CD4-positive, CD25-positive, alpha-beta regulatory T cell (primary cell): ENCODE results near the gene SOCS3. TPM values are rescaled to one million over a fixed set of nuclear protein-coding genes. Genes with fewer than 3 reads are reported as not detected.

Source experiments
- ATAC-seq, 2 donors: fragments of 150-1000 bp; cut with Tn5 transposase; one replicate each; pipeline ENCODE4 v1.10.0; 2021; ENCODE audit warnings: low read depth in 2 of 2, moderate number of reproducible peaks in 2 of 2, moderate library complexity in 1 of 2
- DNase-seq, 3 donors: peaks; one replicate each; pipeline versions ENCODE4 v3.0.0 to v3.0.0-alpha.2; 2012 to 2022; ENCODE audit warnings: mixed read lengths in 1 of 3
- H3K27ac ChIP-seq: one replicate; pipeline ENCODE4 v1.7.0; 2013; ENCODE audit warnings: mild to moderate bottlenecking, low read length; ENCODE audit not compliant: insufficient read depth, poor library complexity, severe bottlenecking
- H3K27me3 ChIP-seq: one replicate; pipeline ENCODE4 v1.7.0; 2013; ENCODE audit warnings: low read length; ENCODE audit not compliant: control insufficient read depth, insufficient read depth
- H3K36me3 ChIP-seq: one replicate; pipeline ENCODE4 v1.7.0; 2013; ENCODE audit warnings: mild to moderate bottlenecking, low read length, moderate library complexity; ENCODE audit not compliant: control insufficient read depth, insufficient read depth
- H3K4me1 ChIP-seq: 2 replicates; pipeline ENCODE4 v1.7.0; 2013; ENCODE audit warnings: mild to moderate bottlenecking, low read length; ENCODE audit not compliant: insufficient read depth, control insufficient read depth, poor library complexity, severe bottlenecking
- H3K4me3 ChIP-seq: one replicate; pipeline ENCODE4 v1.7.0; 2013; ENCODE audit warnings: low read depth, mild to moderate bottlenecking, low read length, moderate library complexity
- H3K9me3 ChIP-seq, 2 experiments: 1 replicate in 1 of 2; 2 replicates in 1 of 2; pipeline ENCODE4 v1.7.0; 2013; ENCODE audit warnings: low read length in 2 of 2, mild to moderate bottlenecking in 1 of 2, moderate library complexity in 1 of 2; ENCODE audit not compliant: control insufficient read depth in 2 of 2
- H3K27ac Mint-ChIP-seq, 3 donors: one replicate each; pipeline ENCODE4 v1.8.0; 2020 to 2022; ENCODE audit warnings: mild to moderate bottlenecking in 3 of 3, mixed read lengths in 3 of 3, moderate library complexity in 2 of 3
- H3K27me3 Mint-ChIP-seq: one replicate; pipeline ENCODE4 v1.8.0; 2022; ENCODE audit warnings: mild to moderate bottlenecking, mixed read lengths
- H3K36me3 Mint-ChIP-seq: one replicate; pipeline ENCODE4 v1.8.0; 2020; ENCODE audit warnings: mixed read lengths
- H3K4me1 Mint-ChIP-seq, 4 donors: one replicate each; pipeline ENCODE4 v1.8.0; 2020 to 2022; ENCODE audit warnings: mixed read lengths in 4 of 4, mild to moderate bottlenecking in 1 of 4
- H3K4me3 Mint-ChIP-seq, 4 donors: one replicate each; pipeline ENCODE4 v1.8.0; 2020 to 2022; ENCODE audit warnings: mild to moderate bottlenecking in 4 of 4, mixed read lengths in 4 of 4, moderate library complexity in 3 of 4
- H3K9me3 Mint-ChIP-seq, 7 donors: one replicate each; pipeline ENCODE4 v1.8.0; 2020 to 2022; ENCODE audit warnings: mixed read lengths in 7 of 7, mild to moderate bottlenecking in 3 of 7, moderate library complexity in 2 of 7
- polyA plus RNA-seq, 4 donors: library from polyadenylated mRNA; unstranded; fragments of 300-500 nt; fragmentation: Illumina TruSeq; gene quantifications; one replicate each; pipeline ENCODE4 v1.2.3, GENCODE V29; 2021
- total RNA-seq: library from RNA; stranded (reverse); gene quantifications from one replicate; pipeline ENCODE4 v1.2.3, GENCODE V29; 2022

SOCS3 gene
- total and polyA plus RNA-seq, 5 donors from 2014 or later = 26.4 to 218 (median 70.3) TPM

DNA sequence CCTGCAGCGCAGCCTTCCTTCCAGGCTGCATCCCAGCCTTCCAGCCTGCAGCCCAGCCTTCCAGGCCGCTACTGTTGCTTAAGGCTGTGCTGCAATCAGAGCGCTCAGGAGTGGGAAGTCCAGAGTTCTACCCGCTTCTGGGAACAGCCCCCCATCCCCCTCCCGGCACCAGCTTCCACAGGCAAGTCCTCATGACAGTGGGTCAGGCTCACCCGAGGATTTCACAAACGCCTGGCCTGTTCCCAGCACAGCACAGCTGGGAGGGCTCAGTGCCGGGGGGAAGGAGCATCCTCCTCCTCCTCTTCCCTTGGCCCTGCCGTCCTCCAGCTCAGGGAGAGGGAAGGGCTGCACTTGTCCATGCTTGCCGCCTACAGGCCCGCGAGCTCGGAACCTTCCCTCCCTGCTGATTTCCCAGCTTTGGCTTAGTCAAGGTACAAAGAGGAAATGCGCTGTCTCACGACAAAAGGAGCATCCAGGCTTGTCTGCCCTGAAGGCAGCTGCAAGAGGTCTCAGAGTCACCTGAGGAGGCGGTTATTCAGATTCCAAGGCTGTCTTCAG, 8.3 kb downstream of the SOCS3 start:
- Mint-ChIP-seq H3K27ac (peak overlapping the region in 2 of 3 donors; percentile 47 to 65), H3K9me3 (no peaks in the 10 kb centered on the region), H3K4me3 (peak overlapping the region; percentile 39 to 92 (median 84)), H3K4me1 (peaks cover 13 to 86% (median 50%) of the 10 kb centered on the region in 4 donors), H3K27me3 (peaks cover 4% of the 10 kb centered on the region), H3K36me3 (peaks cover 3% of the 10 kb centered on the region)
- no peaks in the 10 kb centered on the region for H3K36me3 ChIP-seq
- H3K9me3 ChIP-seq = no peaks in the 10 kb centered on the region
- DNase-seq (no peak), ATAC-seq (no peak)
- no peak overlapping the region for H3K4me3 ChIP-seq
- no peak overlapping the region for H3K27ac ChIP-seq
- no peaks in the 10 kb centered on the region for H3K27me3 ChIP-seq
- peaks cover 82% of the 10 kb centered on the region for H3K4me1 ChIP-seq

DNA sequence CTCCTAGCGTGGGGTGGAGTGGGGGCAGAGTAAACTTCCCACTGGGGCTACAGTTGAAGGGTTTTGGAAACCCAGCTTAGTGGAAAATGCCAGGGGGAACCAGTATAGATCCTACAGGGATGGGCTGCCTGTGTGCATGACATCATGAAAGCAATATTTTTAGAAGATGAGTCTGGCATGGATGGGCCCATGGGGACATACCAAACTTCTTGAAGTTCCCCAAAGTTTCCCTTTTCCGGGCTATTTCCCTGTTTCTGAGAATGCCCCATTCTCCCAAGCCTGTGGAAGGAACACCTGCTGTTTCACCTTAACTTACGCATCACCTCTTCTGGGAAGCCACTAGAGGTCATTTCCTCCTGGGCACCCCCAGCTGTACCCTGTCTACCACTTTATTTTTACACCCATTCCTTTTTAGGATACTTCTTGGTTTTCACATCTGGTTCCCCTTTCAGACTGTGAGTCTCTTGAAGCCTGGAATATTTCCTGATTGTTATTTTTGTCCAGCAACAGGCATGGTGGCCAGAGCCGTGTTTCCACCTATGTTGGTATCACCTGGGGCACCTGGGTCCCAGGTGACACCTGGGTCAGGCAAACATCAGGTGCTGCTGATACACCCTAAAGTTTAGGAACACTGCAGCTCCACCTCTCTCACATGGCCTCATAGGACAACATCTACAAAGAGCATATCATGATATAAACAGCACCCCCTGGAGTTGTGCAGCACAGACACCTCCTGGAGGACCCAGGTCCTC, 9.8 kb downstream of the SOCS3 start:
- Mint-ChIP-seq H3K27me3 (peaks cover under 1% of the 10 kb centered on the region), H3K9me3 (no peaks in the 10 kb centered on the region), H3K36me3 (no peaks in the 10 kb centered on the region), H3K4me1 (peaks cover 15 to 86% (median 46%) of the 10 kb centered on the region in 4 donors), H3K4me3 (peak overlapping the region in 2 of 4 donors; percentile 47 to 72), H3K27ac (peak overlapping the region in 1 of 3 donors; percentile 61)
- Histone ChIP-seq H3K4me1 (peaks cover 84% of the 10 kb centered on the region), H3K4me3 (no peak overlapping the region), H3K9me3 (no peaks in the 10 kb centered on the region), H3K27ac (no peak overlapping the region), H3K36me3 (no peaks in the 10 kb centered on the region), H3K27me3 (no peaks in the 10 kb centered on the region)
- DNase-seq (no peak), ATAC-seq (no peak)

DNA sequence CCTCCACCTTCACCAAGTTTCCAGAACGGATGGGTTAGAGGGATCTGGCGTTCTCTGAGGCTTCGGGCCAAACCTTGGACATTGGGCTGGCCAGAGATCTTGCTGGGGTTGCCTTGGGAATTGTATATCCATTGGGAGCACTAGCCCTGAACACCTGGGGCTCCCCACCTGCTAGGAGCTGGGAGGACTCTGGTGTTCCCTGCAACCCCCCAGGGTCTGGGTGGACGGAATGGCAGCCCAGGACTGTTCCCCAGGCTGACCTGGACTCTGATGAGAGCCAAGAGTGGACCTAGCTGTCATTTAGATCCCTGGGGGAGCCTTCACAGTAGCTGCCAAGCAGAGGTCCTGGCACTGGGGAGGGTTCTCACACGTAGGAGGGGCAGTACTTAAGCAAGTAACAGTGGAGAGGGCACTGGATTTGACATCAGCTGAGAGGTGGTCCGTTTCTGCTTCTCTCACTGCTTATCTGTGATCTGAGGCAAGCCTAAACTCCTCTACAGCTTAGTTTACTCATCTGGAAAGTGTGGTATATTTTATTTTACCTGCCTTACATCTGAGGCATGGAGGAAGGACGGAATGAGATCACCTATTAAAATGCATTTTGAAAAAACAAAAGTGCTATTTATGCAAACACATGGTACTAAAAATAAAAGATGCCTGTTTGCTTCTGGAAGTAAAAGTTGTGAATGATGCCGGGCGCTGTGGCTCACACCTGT, 11.7 kb downstream of the SOCS3 start:
- no peak overlapping the region for H3K4me3 ChIP-seq
- no peaks in the 10 kb centered on the region for H3K27me3 Mint-ChIP-seq
- H3K4me1 Mint-ChIP-seq = peaks cover 23 to 86% (median 50%) of the 10 kb centered on the region in 4 donors
- DNase-seq (no peak), ATAC-seq (no peak)
- H3K36me3 ChIP-seq = no peaks in the 10 kb centered on the region
- H3K36me3 Mint-ChIP-seq = no peaks in the 10 kb centered on the region
- no peak overlapping the region for H3K27ac ChIP-seq
- H3K27me3 ChIP-seq = no peaks in the 10 kb centered on the region
- peak overlapping the region in 1 of 4 donors; percentile 72 for H3K4me3 Mint-ChIP-seq
- H3K4me1 ChIP-seq = peaks cover 86% of the 10 kb centered on the region
- peak overlapping the region in 1 of 3 donors; percentile 51 for H3K27ac Mint-ChIP-seq
- H3K9me3 ChIP-seq = no peaks in the 10 kb centered on the region
- H3K9me3 Mint-ChIP-seq = no peaks in the 10 kb centered on the region

DNA sequence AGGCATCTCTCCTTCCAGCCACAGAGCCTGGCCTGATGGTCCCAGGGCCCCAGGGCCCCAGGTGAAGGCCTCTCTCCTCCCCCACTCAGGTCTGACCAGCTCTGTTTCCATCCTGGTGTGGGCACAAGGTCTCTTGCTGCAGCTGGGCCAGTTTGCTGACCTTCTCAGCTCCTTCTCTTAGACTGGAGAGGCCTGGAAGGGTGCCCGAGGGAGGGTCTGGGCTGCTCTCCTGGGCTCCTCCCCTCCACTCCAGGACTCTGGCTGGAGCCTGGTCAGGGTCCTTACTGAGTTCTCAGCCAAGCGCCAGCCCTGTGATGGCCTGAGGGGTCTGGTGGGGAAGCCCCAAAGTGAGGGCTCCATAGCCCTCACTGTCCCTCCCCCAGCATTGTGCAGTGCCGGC, 12.4 kb downstream of the SOCS3 start:
- H3K36me3 ChIP-seq = no peaks in the 10 kb centered on the region
- Mint-ChIP-seq H3K36me3 (no peaks in the 10 kb centered on the region), H3K9me3 (no peaks in the 10 kb centered on the region), H3K27ac (peak overlapping the region in 1 of 3 donors; percentile 32), H3K27me3 (no peaks in the 10 kb centered on the region), H3K4me1 (peaks cover 24 to 92% (median 52%) of the 10 kb centered on the region in 4 donors), H3K4me3 (peak overlapping the region in 3 of 4 donors; percentile 47 to 72 (median 61))
- H3K27me3 ChIP-seq = no peaks in the 10 kb centered on the region
- H3K9me3 ChIP-seq = no peaks in the 10 kb centered on the region
- no peak for DNase-seq
- H3K27ac ChIP-seq = no peak overlapping the region
- H3K4me3 ChIP-seq = no peak overlapping the region
- no peak for ATAC-seq
- peaks cover 86% of the 10 kb centered on the region for H3K4me1 ChIP-seq

DNA sequence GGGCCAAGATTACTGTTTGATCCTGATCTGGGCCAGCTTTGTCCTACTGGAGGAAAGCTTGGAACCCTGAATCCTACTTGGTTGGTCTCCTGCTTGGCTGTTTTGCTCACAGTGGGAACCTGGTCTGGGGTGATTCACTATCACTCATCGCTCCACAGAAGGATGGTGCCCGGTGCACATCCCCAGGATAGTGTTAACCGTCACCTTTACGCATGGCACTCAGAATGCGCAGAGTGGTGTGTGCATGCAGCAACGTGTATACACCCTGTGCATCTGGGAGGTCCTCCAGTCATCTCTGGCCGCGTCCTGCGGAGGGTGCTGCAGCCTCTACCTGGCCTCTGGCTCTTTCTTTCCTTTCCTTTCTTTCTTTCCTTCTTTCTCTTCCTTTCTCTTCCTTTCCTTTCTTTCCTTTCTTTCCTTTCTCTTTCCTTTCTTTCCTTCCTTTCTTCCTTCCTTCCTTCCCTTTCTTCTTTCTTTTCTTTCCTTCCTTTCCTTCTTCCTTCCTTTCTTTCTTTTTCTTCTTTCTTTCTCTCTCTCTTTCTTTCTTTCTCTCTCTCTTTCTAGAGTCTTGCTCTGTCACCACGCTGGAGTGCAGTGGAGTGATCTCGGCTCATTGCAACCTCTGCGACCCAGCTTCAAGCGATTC, 13.1 kb downstream of the SOCS3 start:
- Mint-ChIP-seq H3K27me3 (no peaks in the 10 kb centered on the region), H3K4me3 (peak overlapping the region in 2 of 4 donors; percentile 61 to 67), H3K4me1 (peaks cover 24 to 86% (median 51%) of the 10 kb centered on the region in 4 donors), H3K9me3 (no peaks in the 10 kb centered on the region), H3K36me3 (no peaks in the 10 kb centered on the region), H3K27ac (peak overlapping the region; percentile 48 to 95 (median 75))
- H3K4me1 ChIP-seq = peaks cover 84% of the 10 kb centered on the region
- H3K9me3 ChIP-seq = no peaks in the 10 kb centered on the region
- ATAC-seq (no peak), DNase-seq (no peak)
- no peak overlapping the region for H3K27ac ChIP-seq
- H3K4me3 ChIP-seq = no peak overlapping the region
- H3K27me3 ChIP-seq = no peaks in the 10 kb centered on the region
- H3K36me3 ChIP-seq = no peaks in the 10 kb centered on the region

DNA sequence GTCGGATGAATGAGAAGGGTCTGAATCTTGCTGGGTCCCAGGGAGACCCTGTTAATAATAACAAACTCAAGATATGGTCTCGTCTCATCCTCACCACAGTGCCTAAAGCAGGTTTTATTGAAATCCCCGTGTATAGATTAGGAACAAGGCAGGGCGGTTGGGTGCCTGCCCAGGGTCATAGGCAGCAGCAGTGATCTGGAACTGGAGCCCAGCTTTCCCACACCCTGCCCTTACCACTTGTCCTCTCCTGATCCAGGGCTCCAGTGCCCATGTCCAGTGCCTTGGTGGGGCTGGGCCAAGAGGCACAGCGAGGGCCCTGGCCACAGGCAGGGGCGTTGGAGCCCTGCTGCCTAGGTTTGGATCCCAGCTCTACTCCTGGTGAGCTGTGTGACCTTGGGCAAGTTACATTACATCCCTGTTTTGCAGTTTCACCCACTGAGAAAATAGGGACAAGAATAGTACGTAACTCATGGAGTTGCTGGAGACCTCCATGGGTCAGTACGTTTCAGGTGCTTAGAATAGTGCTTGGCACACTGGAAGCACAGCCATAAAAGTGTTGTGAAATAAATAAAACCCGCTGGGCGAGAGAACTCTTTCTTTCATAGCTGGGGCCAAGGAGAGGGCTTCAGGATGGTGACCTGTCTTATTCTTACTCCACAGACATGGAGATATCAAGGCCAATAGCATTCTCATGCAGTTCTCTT, 13.9 kb downstream of the SOCS3 start:
- Histone ChIP-seq H3K27me3 (no peaks in the 10 kb centered on the region), H3K4me3 (no peak overlapping the region), H3K36me3 (no peaks in the 10 kb centered on the region), H3K9me3 (no peaks in the 10 kb centered on the region), H3K4me1 (peaks cover 84% of the 10 kb centered on the region), H3K27ac (no peak overlapping the region)
- ATAC-seq = no peak
- H3K4me1 Mint-ChIP-seq = peaks cover 24 to 84% (median 50%) of the 10 kb centered on the region in 4 donors
- no peaks in the 10 kb centered on the region for H3K36me3 Mint-ChIP-seq
- no peaks in the 10 kb centered on the region for H3K27me3 Mint-ChIP-seq
- H3K27ac Mint-ChIP-seq = peak overlapping the region; percentile 89 to 95 (median 90)
- DNase-seq = no peak
- no peaks in the 10 kb centered on the region for H3K9me3 Mint-ChIP-seq
- H3K4me3 Mint-ChIP-seq = peak overlapping the region; percentile 8 to 78 (median 70)

DNA sequence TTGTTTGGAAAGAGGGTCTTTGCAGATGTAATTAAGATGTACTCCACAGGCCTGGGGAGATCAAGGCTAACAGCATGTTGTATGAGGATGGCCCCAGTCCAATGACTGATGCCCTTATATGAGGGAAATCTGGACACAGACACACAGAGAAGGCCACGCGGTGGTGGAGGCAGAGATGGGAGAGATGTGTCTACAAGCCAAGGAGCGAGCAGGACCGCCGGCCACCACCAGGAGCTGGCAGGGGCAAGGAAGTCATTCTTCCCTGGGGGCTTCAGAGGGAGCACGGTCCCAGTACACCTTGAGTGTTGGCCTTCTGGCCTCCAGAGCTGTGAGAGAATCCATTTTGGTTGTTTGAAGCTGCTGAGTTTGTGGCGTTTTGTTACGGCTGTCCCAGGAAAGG, 14.7 kb downstream of the SOCS3 start:
- no peaks in the 10 kb centered on the region for H3K27me3 Mint-ChIP-seq
- peak overlapping the region in 3 of 4 donors; percentile 49 to 82 (median 78) for H3K4me3 Mint-ChIP-seq
- Histone ChIP-seq H3K9me3 (no peaks in the 10 kb centered on the region), H3K27me3 (no peaks in the 10 kb centered on the region), H3K4me1 (peaks cover 84% of the 10 kb centered on the region), H3K27ac (peak overlapping the region; percentile 88), H3K4me3 (no peak overlapping the region), H3K36me3 (no peaks in the 10 kb centered on the region)
- ATAC-seq (no peak), DNase-seq (no peak)
- peak overlapping the region; percentile 89 to 95 (median 90) for H3K27ac Mint-ChIP-seq
- H3K4me1 Mint-ChIP-seq = peaks cover 24 to 84% (median 51%) of the 10 kb centered on the region in 4 donors
- H3K36me3 Mint-ChIP-seq = no peaks in the 10 kb centered on the region
- no peaks in the 10 kb centered on the region for H3K9me3 Mint-ChIP-seq
